Measurements from ENCODE around the gene ABHD17C. TPM values are rescaled to one million over a fixed set of nuclear protein-coding genes. Genes with fewer than 3 reads are reported as not detected.
"Not testable (repeated sequence)": the region's sequence is repeated elsewhere in the genome, so short reads cannot be mapped to it uniquely, and the experiment has no call there.

The ABHD17C gene
- 8.6 TPM for polyA plus RNA-seq (ENCODE audit: insufficient read length)

DNA sequence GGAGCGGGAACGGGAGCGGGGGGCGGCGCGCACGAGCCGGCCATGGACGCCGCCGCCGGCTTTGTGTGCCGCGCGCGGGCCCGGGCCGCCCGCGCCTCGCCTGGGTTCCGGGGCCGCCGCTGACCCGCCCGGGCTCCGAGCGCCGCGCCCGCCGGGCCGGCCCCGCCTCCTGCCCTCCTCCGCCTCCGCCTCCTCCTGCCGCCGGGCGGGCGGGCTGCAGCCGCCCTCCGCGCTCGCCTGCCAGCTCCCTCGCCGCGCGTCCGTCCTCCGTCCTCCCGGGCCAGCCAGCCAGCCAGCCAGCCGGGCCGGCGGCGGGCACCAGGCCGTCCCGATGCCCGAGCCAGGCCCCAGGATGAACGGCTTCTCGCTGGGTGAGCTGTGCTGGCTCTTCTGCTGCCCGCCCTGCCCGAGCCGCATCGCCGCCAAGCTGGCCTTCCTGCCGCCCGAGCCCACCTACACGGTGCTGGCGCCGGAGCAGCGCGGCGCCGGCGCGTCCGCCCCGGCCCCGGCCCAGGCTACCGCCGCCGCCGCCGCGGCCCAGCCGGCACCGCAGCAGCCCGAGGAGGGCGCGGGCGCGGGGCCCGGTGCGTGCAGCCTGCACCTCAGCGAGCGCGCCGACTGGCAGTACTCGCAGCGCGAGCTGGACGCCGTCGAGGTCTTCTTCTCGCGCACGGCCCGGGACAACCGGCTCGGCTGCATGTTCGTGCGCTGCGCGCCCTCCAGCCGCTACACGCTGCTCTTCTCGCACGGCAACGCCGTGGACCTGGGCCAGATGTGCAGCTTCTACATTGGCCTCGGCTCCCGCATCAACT, at the start of gene ABHD17C:
Gene ABHD17C (plus strand): TSS at position 212 of the 812 bp plus-strand sequence. CDS start 120 bp downstream, at position 332.
- peak; percentile 80 for DNase-seq

GRCh38 chr15:80645494-80646065, 49.5 kb upstream of the ABHD17C start:
- no peak for DNase-seq

- not testable (repeated sequence) for DNase-seq
Measured at GRCh38 chr15:80647424-80647823, 47.7 kb upstream of the ABHD17C start.

DNA sequence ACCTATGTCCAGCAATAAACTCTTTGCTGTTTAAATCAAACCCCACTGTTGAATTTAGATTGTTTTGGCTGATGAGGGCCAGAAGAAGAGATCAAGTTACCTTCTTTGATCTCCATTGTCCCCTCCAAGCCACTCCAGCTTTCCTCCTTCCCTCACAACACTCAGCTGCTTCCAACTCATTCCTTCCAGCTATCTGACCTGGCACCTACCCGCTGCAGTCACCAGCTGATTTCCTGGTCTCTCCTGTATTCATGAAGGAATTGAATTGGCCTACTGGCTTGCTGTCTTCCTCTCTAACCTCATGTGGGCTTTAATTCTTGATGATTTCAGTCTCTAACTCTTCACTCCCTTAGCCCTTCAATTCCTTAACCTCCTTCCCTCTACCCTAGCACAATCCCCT, 40.8 kb upstream of the ABHD17C start:
- DNase-seq: no peak

DNA sequence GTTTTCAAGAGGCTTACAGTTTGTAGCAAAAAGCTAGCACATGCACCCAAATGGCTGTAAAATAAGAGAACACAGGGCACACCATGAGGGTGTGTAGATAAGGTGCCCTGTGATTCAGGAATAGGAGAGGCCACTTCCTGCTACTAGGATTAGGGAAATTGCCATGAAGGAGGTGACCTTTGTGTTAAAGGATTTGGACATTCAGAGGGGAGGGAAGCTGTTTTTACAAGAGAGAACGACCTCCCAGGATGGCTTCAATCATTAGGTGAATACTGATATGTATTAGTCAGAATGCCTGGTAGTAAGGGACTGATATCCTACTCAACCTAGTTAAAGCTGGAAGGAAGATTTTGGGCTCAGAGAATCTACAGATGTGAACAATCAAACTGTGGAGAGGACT, 35.7 kb upstream of the ABHD17C start:
- no peak for DNase-seq

- no peak for DNase-seq
Measured at GRCh38 chr15:80660119-80660518, 35.0 kb upstream of the ABHD17C start.

- DNase-seq: no peak
Measured at GRCh38 chr15:80662129-80662528, 33.0 kb upstream of the ABHD17C start.

- no peak for DNase-seq
Measured at GRCh38 chr15:80662757-80663553, 32.2 kb upstream of the ABHD17C start.

- DNase-seq: no peak
Measured at GRCh38 chr15:80665151-80665550, 30.0 kb upstream of the ABHD17C start.

GRCh38 chr15:80667936-80668335, 27.2 kb upstream of the ABHD17C start:
- no peak for DNase-seq

- no peak for DNase-seq
Measured at GRCh38 chr15:80668546-80669236, 26.4 kb upstream of the ABHD17C start.

DNA sequence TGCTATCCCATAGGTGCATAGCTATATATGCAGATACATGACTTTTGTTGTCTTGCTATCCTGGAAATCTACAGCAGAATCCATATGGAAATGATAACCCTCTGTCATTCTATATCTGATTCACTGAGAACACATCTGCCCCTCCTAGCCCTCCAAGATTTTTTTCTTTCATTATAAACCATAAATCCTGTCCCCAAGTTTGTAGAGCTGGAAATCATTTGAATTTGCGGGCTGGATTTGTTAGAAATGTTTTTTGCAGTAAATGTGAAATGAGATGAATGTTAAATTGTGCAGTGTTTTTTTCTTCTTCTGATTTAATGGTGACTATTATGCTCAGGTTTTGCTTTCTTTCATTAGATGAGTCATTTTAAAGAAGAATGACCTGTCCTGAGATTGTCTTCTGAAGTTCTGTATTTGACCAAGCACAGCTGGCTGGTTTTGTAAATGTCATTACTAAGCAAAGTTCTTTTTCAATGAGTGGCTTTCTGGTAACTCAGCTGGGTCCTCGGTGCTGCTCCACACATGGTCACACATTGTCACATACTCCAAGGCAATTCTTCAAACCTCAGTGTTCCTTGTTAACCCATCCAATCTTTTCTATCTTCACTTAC, 25.3 kb upstream of the ABHD17C start:
- no peak for DNase-seq

DNA sequence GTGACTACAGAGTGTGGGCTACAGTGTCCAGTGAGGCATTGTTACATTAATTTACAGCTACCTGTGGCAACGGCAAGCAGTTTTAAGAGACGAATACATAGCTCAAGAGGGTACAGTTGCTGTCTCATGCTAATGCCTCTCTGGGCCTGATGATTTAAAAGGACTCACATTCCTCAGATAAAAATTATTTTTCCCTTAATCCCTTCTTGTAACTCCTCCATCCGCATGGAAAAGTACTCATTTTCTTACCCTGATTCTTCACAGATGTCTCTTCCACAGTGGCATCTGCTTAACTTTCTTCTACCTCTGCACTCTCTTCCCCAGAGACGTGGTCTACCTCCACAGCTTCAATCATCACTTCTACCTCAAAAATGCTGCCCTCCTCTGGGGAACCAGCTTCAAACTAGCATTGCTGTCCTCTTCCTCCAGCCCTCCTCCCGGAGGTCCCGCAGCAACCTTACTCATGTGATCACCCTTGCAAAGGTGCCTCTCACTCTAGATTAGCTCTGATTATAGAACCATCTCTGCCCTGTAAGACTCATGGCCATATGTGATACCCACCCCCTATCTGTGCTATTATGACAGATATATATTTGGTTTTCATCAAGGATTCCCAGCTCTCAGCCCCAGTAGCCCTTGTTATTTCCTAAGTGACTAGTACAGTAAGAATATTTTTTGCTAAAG, 21.4 kb upstream of the ABHD17C start:
- no peak for DNase-seq

DNA sequence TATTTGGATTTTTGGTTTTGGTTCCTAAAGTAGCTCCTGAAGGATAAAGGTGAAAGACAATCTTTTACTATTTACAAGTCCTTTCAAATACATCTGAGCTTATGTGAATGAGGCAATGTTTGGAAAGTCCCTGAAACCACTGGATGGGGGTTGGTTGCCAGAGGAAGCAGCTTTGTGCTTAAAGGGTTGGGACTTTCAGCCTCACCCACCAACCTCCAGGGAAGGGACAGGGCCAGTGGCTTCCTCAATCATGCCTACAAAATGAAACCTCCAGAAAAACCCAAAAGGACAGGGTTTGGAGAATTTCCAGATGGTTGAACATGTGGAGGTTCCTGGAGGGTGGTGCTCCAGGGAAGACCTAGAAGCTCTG, 20.9 kb upstream of the ABHD17C start:
- DNase-seq: no peak

DNA sequence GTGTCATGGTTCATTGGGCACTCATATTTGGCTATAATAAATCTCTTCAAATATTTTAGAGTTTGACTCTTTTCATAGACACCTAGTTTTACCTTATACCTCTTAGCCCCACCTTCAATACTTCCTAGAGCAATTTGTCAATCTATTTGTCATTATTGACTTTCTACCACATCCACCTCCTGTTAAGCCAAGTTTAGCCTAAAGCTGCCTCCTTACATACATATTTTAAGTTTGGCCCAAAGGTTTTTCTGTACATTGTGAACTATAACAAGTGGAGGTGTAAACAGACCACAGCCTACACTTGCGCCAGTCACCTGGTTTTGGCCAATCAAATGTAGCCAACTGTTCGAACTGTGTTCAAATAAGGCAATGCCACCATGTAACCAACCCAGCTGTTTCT, 18.1 kb upstream of the ABHD17C start:
- DNase-seq: no peak

DNA sequence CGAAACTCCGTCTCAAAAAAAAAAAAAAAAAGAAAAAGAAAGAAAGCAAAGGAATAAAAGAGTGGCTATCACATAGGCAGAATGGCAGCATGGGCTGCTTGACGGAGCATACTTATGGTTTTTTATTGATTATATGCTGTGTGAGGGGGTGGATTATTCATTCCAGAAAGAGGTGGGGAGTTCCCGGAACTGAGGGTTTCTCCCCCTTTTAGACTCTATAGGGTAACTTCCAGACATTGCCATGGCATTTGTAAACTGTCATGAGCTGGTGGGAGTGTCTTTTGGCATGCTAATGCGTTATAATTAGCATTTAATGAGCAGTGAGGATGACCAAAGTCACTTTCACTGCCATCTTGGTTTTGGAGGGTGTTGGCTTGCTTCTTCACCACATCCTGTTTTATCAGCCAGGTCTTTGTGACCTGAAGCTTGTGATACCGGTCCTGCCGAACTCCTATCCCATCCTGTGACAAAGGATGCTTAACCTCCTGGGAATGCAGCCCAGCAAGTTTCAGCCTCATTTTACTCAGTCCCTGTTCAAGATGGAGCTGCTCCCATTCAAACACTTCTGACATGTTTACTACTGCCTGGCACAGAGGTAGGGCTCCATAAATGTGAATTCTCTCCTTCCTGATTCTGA, 15.8 kb upstream of the ABHD17C start:
- no peak for DNase-seq

GRCh38 chr15:80679804-80680175, 15.3 kb upstream of the ABHD17C start:
- no peak for DNase-seq

- no peak for DNase-seq
Measured at GRCh38 chr15:80682201-80682600, 12.9 kb upstream of the ABHD17C start.

DNA sequence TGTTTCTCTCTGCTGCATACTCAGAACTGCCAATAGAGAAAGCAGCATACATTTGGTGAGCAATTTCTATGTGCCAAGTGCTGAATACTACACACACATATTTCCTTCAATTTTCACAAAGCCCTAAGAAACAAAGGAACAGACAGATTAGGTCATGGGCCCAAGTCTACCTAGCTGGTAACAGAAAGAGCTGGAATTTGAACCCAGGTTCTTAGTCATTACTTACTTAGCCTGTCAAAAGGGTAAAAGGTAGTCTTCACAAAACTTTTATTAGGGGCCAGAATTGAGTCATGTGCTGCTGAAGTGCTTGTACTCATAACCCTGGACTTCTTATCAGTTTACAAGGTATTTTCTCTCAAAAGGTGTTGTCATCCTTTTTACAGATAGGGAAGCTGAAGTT, 10.4 kb upstream of the ABHD17C start:
- DNase-seq: no peak

GRCh38 chr15:80685628-80686027, 9.5 kb upstream of the ABHD17C start:
- no peak for DNase-seq

DNA sequence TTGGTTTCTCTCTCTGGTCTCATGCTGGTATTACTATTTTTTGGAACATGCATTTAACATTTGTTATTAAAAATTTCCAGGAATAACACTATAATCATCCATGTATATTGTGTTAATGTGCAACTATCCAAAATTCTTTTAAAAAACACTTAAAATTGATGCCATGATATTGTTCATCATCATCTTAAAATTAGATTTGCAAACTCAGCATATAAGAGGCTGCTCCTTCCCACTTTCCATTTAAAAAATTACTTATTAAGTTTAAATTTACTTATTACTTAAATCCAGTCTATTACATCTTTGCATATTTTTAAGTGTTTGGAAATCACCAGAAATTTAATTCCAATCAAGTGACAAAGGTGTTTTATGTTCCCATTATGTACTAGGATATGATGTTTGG, 5.8 kb upstream of the ABHD17C start:
- no peak for DNase-seq

Measured in hindlimb muscle (tissue), 1 donor.